GM21367 (cell line): ENCODE measurements around the gene CDH24.
A peak's percentile ranks its signal among the peaks of the same experiment; 100 is the strongest.

Experiments used
- ATAC-seq: cut with Tn5 transposase; IDR thresholded peaks from one replicate; pipeline ENCODE4 v1.9.1; 2021; ENCODE audit not compliant: unreplicated experiment

Gene CDH24

DNA sequence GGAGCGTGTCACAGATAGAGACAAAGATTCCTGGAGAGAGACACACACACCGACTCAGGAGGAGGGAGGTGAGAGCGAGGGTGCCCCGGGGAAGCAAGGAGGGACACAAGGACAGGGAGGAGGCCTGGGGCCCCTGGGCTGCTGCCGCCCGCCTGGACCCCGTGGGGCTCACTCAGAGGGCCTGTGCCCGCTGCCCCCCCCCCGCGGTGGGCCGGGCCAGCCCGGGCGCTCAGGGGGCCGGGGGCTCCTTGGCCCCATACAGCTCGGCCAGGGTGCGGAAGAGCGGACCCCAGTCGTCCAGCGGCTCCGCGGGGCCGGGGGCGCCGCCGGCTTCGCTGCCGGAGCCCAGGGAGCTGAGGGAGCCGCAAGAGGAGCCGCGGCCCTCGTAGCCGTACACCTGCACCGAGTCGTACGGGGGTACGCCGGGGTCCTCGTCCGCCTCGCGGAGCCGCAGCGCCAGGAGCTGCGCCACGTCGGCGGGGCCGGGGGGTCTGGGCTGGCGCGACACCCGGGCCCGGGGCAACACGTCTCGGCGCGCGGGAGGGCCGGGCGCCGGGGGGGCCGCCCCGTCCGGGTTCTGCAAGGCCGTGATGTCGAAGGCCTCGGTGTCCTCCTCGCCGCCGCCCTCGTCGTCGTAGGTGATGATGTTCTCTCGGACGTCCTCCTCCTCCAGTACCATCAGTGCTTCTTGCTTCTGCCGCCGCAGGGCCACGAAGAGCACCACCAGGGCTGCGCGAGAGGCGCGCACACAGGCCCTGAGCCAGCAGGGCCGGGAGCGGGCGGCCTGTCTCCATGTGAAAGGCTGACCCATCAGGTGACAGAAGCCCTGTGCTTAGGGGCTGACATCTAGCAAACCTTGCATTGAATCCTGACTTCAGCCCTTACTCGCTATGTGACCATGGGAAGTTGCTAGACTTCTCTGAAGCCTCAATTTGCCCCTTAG lies 9.3 kb downstream of the CDH24 start:
- no peak for ATAC-seq

- ATAC-seq = no peak
Observed at GRCh38 chr14:23047034-23047634, 10.2 kb downstream of the CDH24 start.

GRCh38 chr14:23045419-23046357 lies 11.6 kb downstream of the CDH24 start:
- no peak for ATAC-seq

DNA sequence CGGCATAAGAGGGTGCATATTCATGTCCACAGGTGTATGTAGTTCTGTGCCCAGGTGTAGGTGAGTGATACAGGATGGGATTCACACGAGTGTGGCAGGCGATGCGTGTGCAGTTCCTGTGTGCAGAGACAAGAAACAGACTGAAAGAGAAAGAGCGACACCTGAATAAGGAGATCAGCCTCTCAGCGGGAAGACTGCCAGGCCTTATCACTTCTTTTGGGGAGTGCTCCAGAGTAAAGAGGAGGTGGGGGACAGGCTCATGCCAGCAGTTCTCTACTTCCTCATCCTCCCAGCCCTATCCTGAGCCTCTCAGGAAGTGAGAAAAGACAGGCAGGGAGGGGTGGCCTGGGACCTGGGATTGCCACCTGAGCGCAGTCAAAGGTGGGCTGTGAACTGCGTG lies 12.5 kb downstream of the CDH24 start:
- no peak for ATAC-seq

DNA sequence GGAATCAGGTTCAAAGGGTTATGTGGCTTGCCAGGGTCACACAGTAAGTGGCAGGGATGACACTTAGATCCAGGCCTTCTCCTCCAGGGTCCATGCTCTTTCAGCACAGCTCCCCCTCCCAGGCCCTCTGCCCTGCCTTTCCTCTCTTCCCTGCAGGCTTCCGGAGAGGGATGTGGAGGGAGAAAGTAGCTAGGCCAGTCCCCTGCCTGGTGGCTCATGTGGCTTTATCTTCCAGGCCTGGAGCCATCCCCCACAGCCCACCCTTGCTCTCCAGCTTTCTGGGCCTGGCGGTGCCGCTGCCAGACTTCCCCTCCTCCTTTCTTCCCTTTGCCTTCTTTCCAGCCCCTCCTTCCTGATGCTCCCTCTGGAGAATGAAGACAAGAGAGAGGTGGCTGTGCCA lies 13.6 kb downstream of the CDH24 start:
- no peak for ATAC-seq

DNA sequence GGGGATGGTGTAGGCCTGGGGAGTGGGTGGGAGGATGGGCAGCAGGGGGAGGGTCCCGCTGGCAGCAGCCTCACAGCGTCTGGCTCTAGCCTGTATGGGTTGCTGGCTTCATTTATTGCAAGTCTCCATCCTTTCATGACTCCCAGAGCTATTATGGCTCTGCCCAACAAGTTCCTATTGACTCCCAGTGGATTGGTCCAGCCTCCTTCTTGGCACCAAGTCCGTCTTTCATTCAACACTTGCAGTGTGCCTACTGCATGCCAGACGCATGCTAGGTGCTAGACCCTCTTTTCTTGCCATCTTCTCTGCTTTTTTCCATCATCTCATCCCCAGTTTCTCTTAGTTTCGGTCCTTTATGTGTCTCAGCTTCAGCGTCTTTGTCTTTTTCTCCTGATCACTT lies 14.2 kb downstream of the CDH24 start:
- no peak for ATAC-seq

DNA sequence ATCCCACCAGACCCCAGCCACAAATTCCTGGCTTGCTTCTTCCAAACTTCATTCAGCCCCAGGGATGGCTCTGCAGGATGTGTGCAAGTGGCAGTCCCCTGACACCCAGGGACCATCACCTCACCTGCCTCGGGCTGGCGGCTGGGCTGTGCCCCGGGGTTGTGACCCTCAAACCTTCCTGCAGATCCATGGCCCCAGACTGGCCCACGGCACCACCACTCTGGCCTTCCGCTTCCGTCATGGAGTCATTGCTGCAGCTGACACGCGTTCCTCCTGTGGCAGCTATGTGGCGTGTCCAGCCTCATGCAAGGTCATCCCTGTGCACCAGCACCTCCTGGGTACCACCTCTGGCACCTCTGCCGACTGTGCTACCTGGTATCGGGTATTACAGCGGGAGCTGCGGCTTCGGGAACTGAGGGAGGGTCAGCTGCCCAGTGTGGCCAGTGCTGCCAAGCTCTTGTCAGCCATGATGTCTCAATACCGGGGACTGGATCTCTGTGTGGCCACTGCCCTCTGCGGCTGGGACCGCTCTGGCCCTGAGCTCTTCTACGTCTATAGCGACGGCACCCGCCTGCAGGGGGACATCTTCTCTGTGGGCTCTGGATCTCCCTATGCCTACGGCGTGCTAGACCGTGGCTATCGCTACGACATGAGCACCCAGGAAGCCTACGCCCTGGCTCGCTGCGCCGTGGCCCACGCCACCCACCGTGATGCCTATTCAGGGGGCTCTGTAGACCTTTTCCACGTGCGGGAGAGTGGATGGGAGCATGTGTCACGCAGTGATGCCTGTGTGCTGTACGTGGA lies 15.0 kb downstream of the CDH24 start, which contains the start of gene PSMB11:
PSMB11 (plus strand) TSS at position 51 of the 804 bp plus-strand sequence; CDS start at position 65, 14 bp downstream.
- no peak for ATAC-seq

- ATAC-seq = no peak
Observed at GRCh38 chr14:23041729-23042128, 15.6 kb downstream of the CDH24 start.

DNA sequence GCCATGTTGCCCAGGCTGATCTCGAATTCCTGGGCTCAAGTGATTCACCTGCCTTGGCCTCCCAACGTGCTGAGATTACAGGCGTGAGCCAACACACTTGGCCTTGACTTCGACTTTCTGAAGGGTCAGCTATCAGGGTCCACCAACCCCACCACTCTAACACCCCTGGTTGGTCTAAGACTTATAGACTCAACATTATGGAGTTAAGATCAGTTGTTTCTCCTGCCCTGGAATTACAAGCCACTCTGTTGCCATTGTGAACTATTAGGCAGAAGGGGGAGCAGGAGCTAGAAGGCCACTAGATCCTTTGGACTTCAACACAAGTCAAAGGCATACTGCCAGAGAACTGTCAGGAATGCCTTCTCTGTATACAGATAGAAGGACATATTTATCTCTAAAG lies 17.2 kb downstream of the CDH24 start:
- no peak for ATAC-seq

GRCh38 chr14:23035303-23036144 lies 21.8 kb downstream of the CDH24 start:
- no peak for ATAC-seq

DNA sequence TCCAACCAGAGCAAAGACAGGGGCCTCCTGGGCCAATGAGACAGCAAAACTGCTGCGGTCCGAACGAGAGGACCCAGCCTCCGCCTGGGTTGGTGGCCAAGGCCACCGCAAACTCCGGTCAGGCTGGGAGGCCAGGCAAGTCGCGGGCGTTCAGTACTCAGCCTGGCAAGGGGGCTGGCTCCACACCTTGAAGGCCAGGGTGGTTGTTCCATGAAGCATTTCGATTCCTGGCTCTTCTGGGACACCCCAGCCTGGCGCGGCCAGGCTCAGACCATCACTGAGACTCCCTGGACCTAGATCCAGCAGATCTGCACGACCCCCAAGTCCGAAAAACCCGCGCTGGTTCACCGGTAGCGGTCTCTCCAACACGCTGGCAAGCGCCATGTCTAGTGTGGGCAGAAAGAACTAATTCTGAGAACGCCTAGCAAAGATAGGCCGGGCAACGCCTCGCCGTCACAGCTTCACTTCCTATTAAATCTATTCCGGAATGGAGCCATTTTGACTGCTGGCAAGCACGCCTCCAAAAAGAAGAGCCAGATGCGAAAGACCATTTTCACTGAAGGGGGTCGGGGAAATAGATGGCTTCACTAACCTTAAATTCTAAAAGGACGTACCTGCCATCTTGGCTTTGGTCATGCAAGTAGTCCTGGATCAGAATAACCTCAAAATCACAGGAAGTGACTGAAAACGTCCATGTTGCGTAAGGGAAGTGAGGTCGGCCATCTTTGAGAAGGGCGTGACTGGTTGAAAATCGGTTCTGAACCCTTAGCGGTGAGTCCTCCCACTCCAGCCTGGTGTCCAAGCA lies 22.6 kb downstream of the CDH24 start, which contains the start of gene PSMB5:
PSMB5 (minus strand) TSS at position 403 of the 805 bp plus-strand sequence; CDS start at position 384, 19 bp downstream.
- ATAC-seq = peak; percentile 87

- ATAC-seq = no peak
Observed at GRCh38 chr14:23033801-23034497, 23.4 kb downstream of the CDH24 start.

DNA sequence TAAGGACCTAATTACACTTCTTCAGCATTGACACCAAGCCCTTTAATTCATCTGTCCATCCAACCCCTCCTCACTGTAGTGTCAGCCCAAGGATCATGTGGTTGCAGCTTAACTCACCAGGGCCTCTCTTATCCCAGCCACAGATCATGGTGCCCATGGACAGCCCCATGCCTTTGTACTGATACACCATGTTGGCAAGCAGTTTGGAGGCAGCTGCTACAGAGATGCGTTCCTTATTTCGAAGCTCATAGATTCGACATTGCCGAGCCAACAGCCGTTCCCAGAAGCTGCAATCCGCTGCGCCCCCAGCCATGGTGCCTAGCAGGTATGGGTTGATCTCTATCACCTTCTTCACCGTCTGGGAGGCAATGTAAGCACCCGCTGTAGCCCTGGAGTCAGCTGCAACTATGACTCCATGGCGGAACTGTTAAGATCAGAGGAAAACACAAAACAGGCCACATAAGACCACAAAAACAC lies 24.0 kb downstream of the CDH24 start:
- ATAC-seq = no peak

GRCh38 chr14:23030936-23031335 lies 26.4 kb downstream of the CDH24 start:
- ATAC-seq = no peak

DNA sequence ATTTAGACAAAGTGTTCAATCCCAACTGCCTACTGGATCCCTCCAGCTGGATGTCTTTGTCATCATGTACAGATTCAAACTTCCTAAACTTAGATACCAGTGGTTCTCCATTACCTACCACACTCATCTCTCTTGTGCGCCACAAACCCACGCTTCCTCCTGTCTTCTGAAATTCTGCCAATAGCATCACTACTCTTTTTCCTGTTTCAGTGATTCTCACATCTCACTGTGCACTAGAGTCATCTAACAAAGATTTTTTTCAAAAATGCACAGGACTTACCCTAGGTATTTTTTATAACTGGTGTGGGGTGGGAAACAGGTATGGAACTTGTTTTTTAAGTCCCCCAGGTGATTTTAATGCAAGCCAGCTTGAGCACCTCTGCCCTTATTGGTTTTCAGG lies 28.5 kb downstream of the CDH24 start:
- ATAC-seq = no peak

GRCh38 chr14:23025151-23025814 lies 32.0 kb downstream of the CDH24 start:
- no peak for ATAC-seq

GRCh38 chr14:23024612-23025075 lies 32.7 kb downstream of the CDH24 start:
- no peak for ATAC-seq
